Heart left ventricle (tissue), 16 donors: ENCODE data around the gene VSIG10. TPM values are rescaled to one million over a fixed set of nuclear protein-coding genes. Genes with fewer than 3 reads are reported as not detected.

ENCODE experiments used
- ATAC-seq, 4 donors: fragments of 200-7000 bp; cut with Tn5 transposase; one replicate each; pipeline ENCODE4 v1.9.1; 2020 to 2022; ENCODE audit warnings: moderate library complexity in 4 of 4, mild to moderate bottlenecking in 3 of 4, moderate number of reproducible peaks in 1 of 4
- DNase-seq, 5 donors: peaks; one replicate each; pipeline ENCODE4 v3.0.0-alpha.2; 2020
- H3K27ac ChIP-seq, 12 donors: fragments of 200-600 bp; sonication (generic) in 4 of 12; one replicate each; pipeline versions ENCODE4 v1.5.0 to v1.8.0; 2016 to 2022; ENCODE audit warnings: mild to moderate bottlenecking in 2 of 12
- H3K27me3 ChIP-seq, 9 donors: fragments of 200-600 bp; sonication (generic) in 2 of 9; one replicate each; pipeline versions ENCODE4 v1.5.1 to v1.8.0; 2016 to 2022; ENCODE audit warnings: mild to moderate bottlenecking in 3 of 9
- H3K36me3 ChIP-seq, 9 donors: fragments of 200-600 bp; sonication (generic) in 2 of 9; one replicate each; pipeline versions ENCODE4 v1.5.0 to v1.8.0; 2018 to 2022; ENCODE audit warnings: mild to moderate bottlenecking in 2 of 9
- H3K4me1 ChIP-seq, 12 donors: fragments of 200-600 bp; sonication (generic) in 4 of 12; one replicate each; pipeline versions ENCODE4 v1.5.0 to v1.8.0; 2016 to 2022; ENCODE audit warnings: mild to moderate bottlenecking in 3 of 12
- H3K4me3 ChIP-seq, 12 donors: fragments of 200-600 bp; sonication (generic) in 4 of 12; one replicate each; pipeline versions ENCODE4 v1.5.0 to v1.8.0; 2017 to 2022; ENCODE audit warnings: mild to moderate bottlenecking in 9 of 12, moderate library complexity in 4 of 12
- H3K9me3 ChIP-seq, 12 donors: fragments of 200-600 bp; sonication (generic) in 4 of 12; one replicate each; pipeline versions ENCODE4 v1.5.0 to v1.8.0; 2016 to 2022; ENCODE audit warnings: mild to moderate bottlenecking in 1 of 12
- CTCF ChIP-seq, 12 donors: fragments of 200-600 bp; sonication (generic) in 4 of 12; IDR thresholded peaks; one replicate each; pipeline versions ENCODE4 v1.5.0 to v1.8.0; 2018 to 2022; ENCODE audit warnings: antibody characterized with exemption in 12 of 12, mild to moderate bottlenecking in 5 of 12
- POLR2A ChIP-seq, 2 donors: fragments of 450-650 bp; IDR thresholded peaks; one replicate each; pipeline ENCODE4 v1.6.1; 2017; ENCODE audit warnings: antibody characterized with exemption in 2 of 2, mild to moderate bottlenecking in 2 of 2, moderate library complexity in 2 of 2
- WGBS, 4 donors: extraction: QIAGEN DNeasy Blood & Tissue Kit in 2 of 4; methylation state at CpG; one replicate each; pipeline versions ENCODE4 v1.1.5 to v1.1.7; 2013 to 2018; 5-methylcytosine and 5-hydroxymethylcytosine counted together
- intact Hi-C, 10 donors: fragments of 100-400 bp; cut with DNase I; formaldehyde crosslinking; loops; one replicate each; pipeline versions ENCODE4 v1.11.1 to v1.14.2; 2022
- polyA plus RNA-seq, 2 donors: library from polyadenylated mRNA; stranded (reverse); fragments of 200-250 nt; gene quantifications; one replicate each; pipeline ENCODE4 v1.2.3, GENCODE V29; 2013
- total RNA-seq, 9 donors: library from RNA; depleted of rRNA in 2 of 9; stranded (reverse); fragments of >200 nt in 2 of 9; fragmentation: NEBNext Ultra II Directional in 3 of 9; extraction: Animal tissue kit (Norgen Biotek cat#: 25700) in 3 of 9; gene quantifications; one replicate each; pipeline versions ENCODE4 v1.1.0 to v1.2.4, GENCODE V29; 2016 to 2023
- donor health status: ischemic (EF 13 %, LVEDD 7.1; RV severe dilation, severe dysfunction).
- donor health status: healthy with polysubstance abuse.
- donor health status: DM: no; HTN: yes; CAD: no.
- donor health status: DM: no; HTN: no; CAD: no.
- donor health status: ischemic (EF 25% LVEDD 6.9; RV normal size, moderate dysfunction).
- donor health status: ischemic (EF 25% LVEDD 5.7; RV mildly dilated, moderate dysfunction).
- donor health status: healthy.
- donor health status: DM: yes; HTN: yes; CAD: no.
- donor health status: ischemic (EF 35%, LVEDD 5.7; RV mildly dilated, moderate dysfunction).
- donor health status: nonischemic (EF 11% LVEDD 7.7; RV severe dilation, severe dysfunction).
- donor health status: DM: yes; HTN: yes; CAD: no.
- donor health status: PGD.
- donor health status: ischemic (EF 29% LVEDD 5.4; RV normal size, mild dysfunction).
- donor health status: nonischemic (EF 23%, LVEDD 6.1; RV moderate dilation, normal function).

The VSIG10 gene
- total and polyA plus RNA-seq, 11 donors = 6.3 to 17.7 (median 10.7) TPM

GRCh38 chr12:118064608-118065007 is 39.2 kb downstream of the VSIG10 start:
- Histone ChIP-seq H3K9me3 (no peaks in the 10 kb centered on the region), H3K27me3 (no peaks in the 10 kb centered on the region), H3K4me1 (peaks cover 0 to 41% (median 11%) of the 10 kb centered on the region in 12 donors), H3K27ac (peak overlapping the region in 1 of 12 donors; percentile 50), H3K4me3 (no peak overlapping the region), H3K36me3 (peaks cover 0 to 6% (median 0%) of the 10 kb centered on the region in 9 donors)
- DNase-seq (no peak), ATAC-seq (no peak)
- TF ChIP-seq POLR2A (IDR thresholded peaks at IDR 0.05) (no peak), CTCF (IDR thresholded peaks at IDR 0.05) (peak in 2 of 12 donors; percentile 12 to 20)
- WGBS, 4 donors = 50 to 57% (median 54%) methylated on average over 2 of the region's 2 CpGs
- intact Hi-C loops = loop anchor here in 7 of 10 donors (5.0 kb wide), 4 partner anchors 38 to 313 kb away; partner anchors contain the start of genes VSIG10 (in 6 of the 7), RFC5 (in 2 of the 7), SUDS3 (in 1 of the 7) and TAOK3 (in 1 of the 7)

GRCh38 chr12:118063576-118064391 is 40.0 kb downstream of the VSIG10 start:
- no peak for DNase-seq
- Histone ChIP-seq H3K27ac (peak overlapping the region in 1 of 12 donors; percentile 12), H3K9me3 (no peaks in the 10 kb centered on the region), H3K36me3 (peaks cover 0 to 6% (median 0%) of the 10 kb centered on the region in 9 donors), H3K4me1 (peaks cover 0 to 50% (median 18%) of the 10 kb centered on the region in 12 donors), H3K4me3 (no peak overlapping the region), H3K27me3 (no peaks in the 10 kb centered on the region)
- no peak for TF ChIP-seq CTCF (IDR thresholded peaks at IDR 0.05)
- TF ChIP-seq POLR2A (IDR thresholded peaks at IDR 0.05) = no peak
- WGBS, 4 donors = 79 to 84% (median 82%) methylated on average over 4 of the region's 4 CpGs
- ATAC-seq = no peak
- intact Hi-C loops = loop anchor here in 7 of 10 donors (2.0 to 5.0 kb wide), 5 partner anchors 39 to 314 kb away; partner anchors contain the start of genes VSIG10 (in 5 of the 7), RFC5 (in 3 of the 7), SUDS3 (in 1 of the 7) and TAOK3 (in 1 of the 7)

GRCh38 chr12:118061873-118062843 is 41.7 kb downstream of the VSIG10 start:
- TF ChIP-seq POLR2A (IDR thresholded peaks at IDR 0.05) (no peak), CTCF (IDR thresholded peaks at IDR 0.05) (no peak)
- WGBS, 4 donors = 2 to 7% (median 4%) methylated on average over 44 of the region's 44 CpGs
- no peaks in the 10 kb centered on the region for H3K27me3 ChIP-seq
- peak overlapping the region; percentile 57 to 99 (median 79) for H3K4me3 ChIP-seq
- DNase-seq = peak in 4 of 5 donors; percentile 31 to 65 (median 48)
- peak overlapping the region; percentile 93 to 100 (median 98) for H3K27ac ChIP-seq
- no peaks in the 10 kb centered on the region for H3K9me3 ChIP-seq
- intact Hi-C loops = loop anchor here in 8 of 10 donors (2.0 to 5.0 kb wide), 8 partner anchors 40 to 315 kb away; partner anchors contain the start of genes VSIG10 (in 5 of the 8), RFC5 (in 4 of the 8), SUDS3 (in 2 of the 8) and TAOK3 (in 1 of the 8)
- peak in 3 of 4 donors; percentile 23 to 40 (median 37) for ATAC-seq
- H3K4me1 ChIP-seq = peaks cover 0 to 52% (median 22%) of the 10 kb centered on the region in 12 donors
- H3K36me3 ChIP-seq = peaks cover 0 to 6% (median 0%) of the 10 kb centered on the region in 9 donors
